HL-60 (cell line): ENCODE results near the gene CCNK.

Experiments
- DNase-seq, 2 experiments: peaks; one replicate each; pipeline ENCODE4 v3.0.0-alpha.2; 2010 to 2020; ENCODE audit warnings: low read depth in 1 of 2, low spot score in 1 of 2
- H3K27ac ChIP-seq: fragments of 250-450 bp; sonication (Bioruptor Pico); replicated peaks from 2 replicates; pipeline ENCODE4 v1.5.1; 2020; ENCODE audit warnings: mild to moderate bottlenecking, moderate library complexity
- H3K27me3 ChIP-seq: fragments of 250-450 bp; sonication (Bioruptor Pico); 2 replicates; pipeline ENCODE4 v1.5.1; 2021; ENCODE audit warnings: mild to moderate bottlenecking, moderate library complexity; ENCODE audit not compliant: insufficient read depth, poor library complexity, severe bottlenecking
- H3K4me3 ChIP-seq: replicated peaks from 2 replicates; pipeline ENCODE4 v1.5.1; 2011; ENCODE audit warnings: mild to moderate bottlenecking, control low read depth, low read length; ENCODE audit not compliant: insufficient read depth
- GABPA ChIP-seq: IDR thresholded peaks from 2 replicates; pipeline ENCODE4 v1.6.1; 2012; ENCODE audit warnings: low read depth
- POLR2AphosphoS5 ChIP-seq: IDR thresholded peaks from 2 replicates; pipeline ENCODE4 v1.6.1; 2012; ENCODE audit warnings: low read depth
- SPI1 ChIP-seq: IDR thresholded peaks from 2 replicates; pipeline ENCODE4 v1.6.1; 2012; ENCODE audit warnings: low read depth, mild to moderate bottlenecking, borderline replicate concordance
- TF ChIP-seq, protein P1 (sequence below): IDR thresholded peaks from one replicate; pipeline ENCODE4 v1.5.1; 2011; ENCODE audit warnings: low read length, control low read depth, inconsistent platforms; ENCODE audit not compliant: insufficient read depth
- TF ChIP-seq, protein P2 (sequence below): IDR thresholded peaks from 2 replicates; pipeline ENCODE4 v1.6.1; 2012; ENCODE audit warnings: low read depth; ENCODE audit not compliant: insufficient replicate concordance

The CCNK gene

DNA sequence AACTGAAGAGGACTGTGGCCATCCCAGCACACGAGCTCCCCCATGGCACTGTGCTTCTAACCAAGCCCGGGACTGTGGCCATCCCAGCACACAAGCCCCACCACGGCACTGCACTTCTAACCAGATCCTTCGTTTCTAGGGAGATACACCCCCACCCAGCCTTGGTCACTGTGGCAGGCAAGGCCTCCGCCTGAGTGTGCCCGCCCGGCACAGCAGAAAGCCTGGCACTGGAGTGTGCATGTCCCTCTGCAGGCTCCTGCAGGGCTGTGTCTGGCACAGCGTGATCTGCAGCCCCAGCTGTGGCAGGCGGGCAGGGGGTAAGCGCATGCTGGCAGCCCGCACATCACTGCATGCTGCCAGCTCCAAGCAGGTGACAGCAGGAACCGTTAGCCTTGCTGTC, 73.0 kb downstream of the CCNK start:
- TF ChIP-seq GABPA (no peak), SPI1 (no peak), POLR2AphosphoS5 (no peak)
- TF ChIP-seq, protein P1, sequence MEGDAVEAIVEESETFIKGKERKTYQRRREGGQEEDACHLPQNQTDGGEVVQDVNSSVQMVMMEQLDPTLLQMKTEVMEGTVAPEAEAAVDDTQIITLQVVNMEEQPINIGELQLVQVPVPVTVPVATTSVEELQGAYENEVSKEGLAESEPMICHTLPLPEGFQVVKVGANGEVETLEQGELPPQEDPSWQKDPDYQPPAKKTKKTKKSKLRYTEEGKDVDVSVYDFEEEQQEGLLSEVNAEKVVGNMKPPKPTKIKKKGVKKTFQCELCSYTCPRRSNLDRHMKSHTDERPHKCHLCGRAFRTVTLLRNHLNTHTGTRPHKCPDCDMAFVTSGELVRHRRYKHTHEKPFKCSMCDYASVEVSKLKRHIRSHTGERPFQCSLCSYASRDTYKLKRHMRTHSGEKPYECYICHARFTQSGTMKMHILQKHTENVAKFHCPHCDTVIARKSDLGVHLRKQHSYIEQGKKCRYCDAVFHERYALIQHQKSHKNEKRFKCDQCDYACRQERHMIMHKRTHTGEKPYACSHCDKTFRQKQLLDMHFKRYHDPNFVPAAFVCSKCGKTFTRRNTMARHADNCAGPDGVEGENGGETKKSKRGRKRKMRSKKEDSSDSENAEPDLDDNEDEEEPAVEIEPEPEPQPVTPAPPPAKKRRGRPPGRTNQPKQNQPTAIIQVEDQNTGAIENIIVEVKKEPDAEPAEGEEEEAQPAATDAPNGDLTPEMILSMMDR: no peak
- TF ChIP-seq, protein P2, sequence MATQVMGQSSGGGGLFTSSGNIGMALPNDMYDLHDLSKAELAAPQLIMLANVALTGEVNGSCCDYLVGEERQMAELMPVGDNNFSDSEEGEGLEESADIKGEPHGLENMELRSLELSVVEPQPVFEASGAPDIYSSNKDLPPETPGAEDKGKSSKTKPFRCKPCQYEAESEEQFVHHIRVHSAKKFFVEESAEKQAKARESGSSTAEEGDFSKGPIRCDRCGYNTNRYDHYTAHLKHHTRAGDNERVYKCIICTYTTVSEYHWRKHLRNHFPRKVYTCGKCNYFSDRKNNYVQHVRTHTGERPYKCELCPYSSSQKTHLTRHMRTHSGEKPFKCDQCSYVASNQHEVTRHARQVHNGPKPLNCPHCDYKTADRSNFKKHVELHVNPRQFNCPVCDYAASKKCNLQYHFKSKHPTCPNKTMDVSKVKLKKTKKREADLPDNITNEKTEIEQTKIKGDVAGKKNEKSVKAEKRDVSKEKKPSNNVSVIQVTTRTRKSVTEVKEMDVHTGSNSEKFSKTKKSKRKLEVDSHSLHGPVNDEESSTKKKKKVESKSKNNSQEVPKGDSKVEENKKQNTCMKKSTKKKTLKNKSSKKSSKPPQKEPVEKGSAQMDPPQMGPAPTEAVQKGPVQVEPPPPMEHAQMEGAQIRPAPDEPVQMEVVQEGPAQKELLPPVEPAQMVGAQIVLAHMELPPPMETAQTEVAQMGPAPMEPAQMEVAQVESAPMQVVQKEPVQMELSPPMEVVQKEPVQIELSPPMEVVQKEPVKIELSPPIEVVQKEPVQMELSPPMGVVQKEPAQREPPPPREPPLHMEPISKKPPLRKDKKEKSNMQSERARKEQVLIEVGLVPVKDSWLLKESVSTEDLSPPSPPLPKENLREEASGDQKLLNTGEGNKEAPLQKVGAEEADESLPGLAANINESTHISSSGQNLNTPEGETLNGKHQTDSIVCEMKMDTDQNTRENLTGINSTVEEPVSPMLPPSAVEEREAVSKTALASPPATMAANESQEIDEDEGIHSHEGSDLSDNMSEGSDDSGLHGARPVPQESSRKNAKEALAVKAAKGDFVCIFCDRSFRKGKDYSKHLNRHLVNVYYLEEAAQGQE: no peak
- Histone ChIP-seq H3K27me3 (no peaks in the 10 kb centered on the region), H3K4me3 (no peak overlapping the region), H3K27ac (no peak overlapping the region)
- DNase-seq: no peak

DNA sequence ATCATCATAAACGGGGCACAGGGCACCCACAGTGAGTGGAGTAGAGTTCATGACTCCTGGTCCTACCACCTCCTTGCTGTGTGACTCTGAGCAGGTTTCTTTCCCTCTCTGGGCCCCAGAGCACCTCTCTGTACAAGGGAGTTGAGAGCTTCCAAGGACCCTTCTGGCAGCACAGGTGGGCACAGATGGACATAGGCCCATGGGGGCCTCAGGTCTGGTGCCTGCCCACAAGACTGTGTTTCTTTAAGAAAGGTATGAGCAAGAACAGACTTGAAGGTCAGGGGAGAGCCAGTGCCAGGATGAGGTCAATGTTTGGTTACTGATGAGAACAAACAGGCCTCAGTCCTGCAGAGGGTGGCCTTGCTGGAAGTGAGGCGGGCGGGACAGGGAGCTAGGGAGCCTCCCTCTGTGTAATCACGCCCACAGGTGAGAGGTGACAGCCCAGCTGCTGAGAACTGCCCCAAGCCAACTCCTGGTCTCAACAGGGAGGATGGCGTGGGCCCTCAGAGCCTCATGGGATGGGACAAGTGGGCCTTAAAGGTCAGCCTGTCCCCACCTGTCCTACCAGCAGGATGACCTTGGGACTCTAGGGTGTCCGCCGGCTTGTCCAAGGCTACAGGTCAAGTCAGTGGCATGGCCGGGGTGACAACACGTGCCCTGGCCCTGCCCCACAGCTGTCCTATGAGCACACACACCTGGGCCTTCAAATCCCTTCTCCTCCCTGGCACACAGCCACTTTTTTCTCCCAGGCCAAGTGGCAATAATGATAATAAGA, 73.7 kb downstream of the CCNK start:
- TF ChIP-seq POLR2AphosphoS5 (no peak), SPI1 (no peak), GABPA (no peak)
- TF ChIP-seq, protein P1: no peak
- TF ChIP-seq, protein P2: no peak
- no peaks in the 10 kb centered on the region for H3K27me3 ChIP-seq

DNA sequence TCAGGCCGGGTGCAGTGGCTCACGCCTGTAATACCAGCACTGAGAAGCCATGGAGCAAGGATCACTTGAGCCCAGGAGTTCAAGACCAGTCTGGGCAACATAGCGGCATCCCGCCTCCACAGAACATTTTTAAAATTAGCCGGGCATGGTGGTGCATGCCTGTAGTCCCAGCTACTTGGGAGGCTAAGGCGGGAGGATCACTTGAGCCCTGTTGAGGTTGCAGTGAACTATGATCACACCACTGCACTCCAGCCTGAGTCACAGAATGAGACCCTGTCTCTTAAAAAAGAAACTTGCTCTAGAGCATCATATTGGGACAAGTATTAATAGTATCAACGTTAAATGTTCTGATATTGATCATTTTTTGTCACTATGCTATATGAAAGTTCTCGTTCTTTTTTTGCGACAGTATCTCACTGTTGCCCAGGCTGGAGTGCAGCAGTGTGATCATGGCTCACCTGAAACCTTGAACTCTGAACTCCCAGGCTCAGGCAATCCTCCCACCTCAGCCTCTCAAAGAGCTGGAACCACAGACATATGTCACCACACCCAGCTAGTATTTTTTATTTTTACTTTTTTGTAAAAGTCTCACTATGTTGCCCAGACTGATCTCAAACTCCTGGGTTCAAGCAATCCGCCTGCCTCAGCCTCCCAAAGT, 75.1 kb downstream of the CCNK start:
- DNase-seq: no peak
- TF ChIP-seq GABPA: no peak
- H3K4me3 ChIP-seq: no peak overlapping the region
- H3K27ac ChIP-seq: no peak overlapping the region
- no peaks in the 10 kb centered on the region for H3K27me3 ChIP-seq

More for the DNA sequence above, 73.7 kb downstream of the CCNK start:
- Histone ChIP-seq H3K27ac (no peak overlapping the region), H3K4me3 (no peak overlapping the region)
- DNase-seq: no peak

DNA sequence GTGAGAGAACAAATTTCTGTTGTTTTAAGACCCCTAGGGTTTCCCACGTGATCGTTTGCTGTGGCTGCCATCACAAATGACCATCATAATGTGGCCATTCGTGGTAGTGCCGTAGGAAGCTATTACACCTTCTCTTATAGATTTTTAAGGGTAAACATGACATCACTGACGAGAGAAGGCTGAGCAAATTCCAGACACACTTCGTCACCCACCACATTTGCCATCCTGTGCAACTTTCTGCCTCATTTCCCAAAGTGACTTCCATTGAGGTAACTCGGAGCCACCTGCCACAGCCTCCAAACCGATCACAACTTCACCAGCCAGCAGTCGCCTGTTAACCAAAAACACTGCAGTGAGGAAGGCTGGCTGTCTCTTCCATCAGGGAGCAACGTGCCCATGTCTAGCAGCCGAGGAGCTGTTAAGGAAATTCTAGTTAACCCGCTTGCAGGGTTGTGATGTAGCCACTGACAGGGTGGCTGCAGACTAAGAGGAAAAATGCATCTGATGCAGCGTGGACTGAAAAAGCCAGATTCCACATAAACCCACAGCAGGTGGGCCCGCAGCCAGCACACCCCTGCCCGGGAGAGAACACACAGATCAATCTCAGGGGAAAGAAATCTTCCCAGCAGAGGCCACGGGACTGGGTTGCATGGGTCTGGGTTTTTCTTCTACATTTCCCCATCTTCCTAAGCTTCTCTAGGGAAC, 78.2 kb downstream of the CCNK start:
- TF ChIP-seq POLR2AphosphoS5: no peak
- TF ChIP-seq, protein P1: no peak
- TF ChIP-seq, protein P2: no peak
- TF ChIP-seq SPI1: no peak
- TF ChIP-seq GABPA: no peak
- Histone ChIP-seq H3K27me3 (peaks cover 4% of the 10 kb centered on the region), H3K27ac (no peak overlapping the region), H3K4me3 (no peak overlapping the region)
- DNase-seq: no peak
